Liver (tissue), 3 donors: Measurements from ENCODE around the gene TCF7L2.

Source experiments
- EGR1 ChIP-seq, 2 donors: IDR thresholded peaks; 2 replicates each; pipeline ENCODE4 v1.6.1; 2016 to 2018; ENCODE audit warnings: antibody characterized with exemption in 2 of 2, low read depth in 2 of 2
- FOXA2 ChIP-seq: IDR thresholded peaks from 2 replicates; pipeline ENCODE4 v1.6.1; 2016; ENCODE audit warnings: antibody characterized with exemption
- GABPA ChIP-seq, 2 donors: IDR thresholded peaks in 1 of 2; conservative IDR thresholded peaks in 1 of 2; 2 replicates each; pipeline ENCODE4 v1.6.1; 2016; ENCODE audit warnings: antibody characterized with exemption in 2 of 2, mild to moderate bottlenecking in 1 of 2, moderate library complexity in 1 of 2
- RAD21 ChIP-seq, 2 donors: IDR thresholded peaks; 2 replicates each; pipeline ENCODE4 v1.6.1; 2016; ENCODE audit warnings: antibody characterized with exemption in 2 of 2, mild to moderate bottlenecking in 2 of 2
- YY1 ChIP-seq: IDR thresholded peaks from 2 replicates; pipeline ENCODE4 v1.6.1; 2016; ENCODE audit warnings: antibody characterized with exemption, mild to moderate bottlenecking
- TF ChIP-seq, protein P1 (sequence below): fragments of 150-350 bp; IDR thresholded peaks from 2 replicates; pipeline ENCODE4 v1.5.1; 2017; ENCODE audit warnings: improper control_type of control experiment, low read depth, low read length; ENCODE audit not compliant: missing input control
- TF ChIP-seq, protein P2 (sequence below): IDR thresholded peaks from 2 replicates; pipeline ENCODE4 v1.6.1; 2016; ENCODE audit warnings: antibody characterized with exemption
- TF ChIP-seq, protein P3 (sequence below): IDR thresholded peaks from 2 replicates; pipeline ENCODE4 v1.6.1; 2016; ENCODE audit warnings: antibody characterized with exemption, mild to moderate bottlenecking
- donor health status: healthy.
- donor health status: healthy.

DNA sequence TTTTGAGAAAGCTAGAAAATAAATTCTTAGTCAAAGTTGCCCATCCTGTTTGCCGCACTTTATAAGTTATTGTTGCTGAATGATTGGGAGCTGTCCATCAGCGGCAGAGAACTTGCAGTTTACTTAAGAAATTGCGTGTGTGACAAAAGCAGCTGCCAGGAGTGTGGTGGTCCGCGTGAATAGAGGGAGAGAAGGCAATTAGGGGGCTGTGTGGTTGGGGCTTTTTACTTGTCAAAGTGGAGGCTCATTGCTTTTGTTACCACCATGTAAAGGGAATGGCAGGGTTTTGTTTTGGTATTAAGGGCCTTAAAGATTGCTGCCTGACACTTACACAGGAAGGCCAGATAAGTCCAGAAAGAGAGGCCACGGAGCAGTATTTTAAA is 177.8 kb downstream of the TCF7L2 start:
- TF ChIP-seq, protein P1, sequence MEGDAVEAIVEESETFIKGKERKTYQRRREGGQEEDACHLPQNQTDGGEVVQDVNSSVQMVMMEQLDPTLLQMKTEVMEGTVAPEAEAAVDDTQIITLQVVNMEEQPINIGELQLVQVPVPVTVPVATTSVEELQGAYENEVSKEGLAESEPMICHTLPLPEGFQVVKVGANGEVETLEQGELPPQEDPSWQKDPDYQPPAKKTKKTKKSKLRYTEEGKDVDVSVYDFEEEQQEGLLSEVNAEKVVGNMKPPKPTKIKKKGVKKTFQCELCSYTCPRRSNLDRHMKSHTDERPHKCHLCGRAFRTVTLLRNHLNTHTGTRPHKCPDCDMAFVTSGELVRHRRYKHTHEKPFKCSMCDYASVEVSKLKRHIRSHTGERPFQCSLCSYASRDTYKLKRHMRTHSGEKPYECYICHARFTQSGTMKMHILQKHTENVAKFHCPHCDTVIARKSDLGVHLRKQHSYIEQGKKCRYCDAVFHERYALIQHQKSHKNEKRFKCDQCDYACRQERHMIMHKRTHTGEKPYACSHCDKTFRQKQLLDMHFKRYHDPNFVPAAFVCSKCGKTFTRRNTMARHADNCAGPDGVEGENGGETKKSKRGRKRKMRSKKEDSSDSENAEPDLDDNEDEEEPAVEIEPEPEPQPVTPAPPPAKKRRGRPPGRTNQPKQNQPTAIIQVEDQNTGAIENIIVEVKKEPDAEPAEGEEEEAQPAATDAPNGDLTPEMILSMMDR: no peak
- no peak for TF ChIP-seq FOXA2
- no peak for TF ChIP-seq GABPA (IDR thresholded peaks at IDR 0.05 in 1 of 2, conservative IDR thresholded peaks at IDR 0.05 in 1 of 2)
- no peak for TF ChIP-seq RAD21 (IDR thresholded peaks at IDR 0.05)
- TF ChIP-seq, protein P2, sequence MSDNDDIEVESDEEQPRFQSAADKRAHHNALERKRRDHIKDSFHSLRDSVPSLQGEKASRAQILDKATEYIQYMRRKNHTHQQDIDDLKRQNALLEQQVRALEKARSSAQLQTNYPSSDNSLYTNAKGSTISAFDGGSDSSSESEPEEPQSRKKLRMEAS: no peak
- TF ChIP-seq, protein P3, sequence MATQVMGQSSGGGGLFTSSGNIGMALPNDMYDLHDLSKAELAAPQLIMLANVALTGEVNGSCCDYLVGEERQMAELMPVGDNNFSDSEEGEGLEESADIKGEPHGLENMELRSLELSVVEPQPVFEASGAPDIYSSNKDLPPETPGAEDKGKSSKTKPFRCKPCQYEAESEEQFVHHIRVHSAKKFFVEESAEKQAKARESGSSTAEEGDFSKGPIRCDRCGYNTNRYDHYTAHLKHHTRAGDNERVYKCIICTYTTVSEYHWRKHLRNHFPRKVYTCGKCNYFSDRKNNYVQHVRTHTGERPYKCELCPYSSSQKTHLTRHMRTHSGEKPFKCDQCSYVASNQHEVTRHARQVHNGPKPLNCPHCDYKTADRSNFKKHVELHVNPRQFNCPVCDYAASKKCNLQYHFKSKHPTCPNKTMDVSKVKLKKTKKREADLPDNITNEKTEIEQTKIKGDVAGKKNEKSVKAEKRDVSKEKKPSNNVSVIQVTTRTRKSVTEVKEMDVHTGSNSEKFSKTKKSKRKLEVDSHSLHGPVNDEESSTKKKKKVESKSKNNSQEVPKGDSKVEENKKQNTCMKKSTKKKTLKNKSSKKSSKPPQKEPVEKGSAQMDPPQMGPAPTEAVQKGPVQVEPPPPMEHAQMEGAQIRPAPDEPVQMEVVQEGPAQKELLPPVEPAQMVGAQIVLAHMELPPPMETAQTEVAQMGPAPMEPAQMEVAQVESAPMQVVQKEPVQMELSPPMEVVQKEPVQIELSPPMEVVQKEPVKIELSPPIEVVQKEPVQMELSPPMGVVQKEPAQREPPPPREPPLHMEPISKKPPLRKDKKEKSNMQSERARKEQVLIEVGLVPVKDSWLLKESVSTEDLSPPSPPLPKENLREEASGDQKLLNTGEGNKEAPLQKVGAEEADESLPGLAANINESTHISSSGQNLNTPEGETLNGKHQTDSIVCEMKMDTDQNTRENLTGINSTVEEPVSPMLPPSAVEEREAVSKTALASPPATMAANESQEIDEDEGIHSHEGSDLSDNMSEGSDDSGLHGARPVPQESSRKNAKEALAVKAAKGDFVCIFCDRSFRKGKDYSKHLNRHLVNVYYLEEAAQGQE: no peak
- no peak for TF ChIP-seq EGR1 (IDR thresholded peaks at IDR 0.05; ENCODE audit: low read depth in 2 of 2)
- TF ChIP-seq YY1: no peak
